LNCaP clone FGC (cell line): ENCODE data around the gene CMTM5.

ENCODE experiments used
- DNase-seq: peaks from one replicate; pipeline ENCODE4 v3.0.0-alpha.2; 2011; ENCODE audit warnings: low read depth
- H3K4me3 ChIP-seq: 2 replicates; pipeline ENCODE4 v1.5.1; 2011; ENCODE audit warnings: mild to moderate bottlenecking, low read depth, low read length, control low read depth
- TF ChIP-seq, protein P1 (sequence below): IDR thresholded peaks from 2 replicates; pipeline ENCODE4 v1.5.1; 2012; ENCODE audit warnings: mild to moderate bottlenecking; ENCODE audit not compliant: control insufficient read depth, insufficient read depth; ENCODE audit errors: extremely low read depth

Gene CMTM5

DNA sequence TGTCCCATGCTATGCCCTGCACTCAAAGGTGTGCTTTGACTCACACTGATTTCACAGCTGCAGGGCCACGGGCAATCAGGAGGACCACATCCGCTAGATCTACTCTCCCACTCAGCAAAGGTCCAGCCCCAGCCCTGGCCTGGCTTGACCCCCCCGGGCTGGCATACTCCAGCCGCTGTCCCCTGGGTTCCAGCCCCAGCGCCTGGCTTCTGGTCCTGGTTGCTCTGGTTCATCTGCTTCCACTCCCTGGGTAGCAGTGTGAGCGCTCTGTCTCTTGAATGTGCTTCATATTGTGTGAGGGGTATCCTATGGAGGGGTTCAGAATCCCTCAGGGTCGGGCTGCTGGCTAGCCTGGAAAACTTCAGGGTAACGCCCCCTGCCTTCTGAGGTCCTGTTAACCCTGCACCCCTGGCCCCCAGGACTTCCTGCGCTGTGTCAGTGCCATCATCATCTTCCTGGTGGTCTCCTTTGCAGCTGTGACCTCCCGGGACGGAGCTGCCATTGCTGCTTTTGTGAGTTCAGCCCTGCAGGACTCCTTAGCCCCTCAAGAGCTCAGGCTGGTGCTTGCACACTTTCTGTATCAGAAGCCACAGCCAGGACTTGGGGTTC is 1.9 kb downstream of the CMTM5 start:
- H3K4me3 ChIP-seq, result no peak overlapping the region
- DNase-seq, result no peak
- TF ChIP-seq, protein P1, sequence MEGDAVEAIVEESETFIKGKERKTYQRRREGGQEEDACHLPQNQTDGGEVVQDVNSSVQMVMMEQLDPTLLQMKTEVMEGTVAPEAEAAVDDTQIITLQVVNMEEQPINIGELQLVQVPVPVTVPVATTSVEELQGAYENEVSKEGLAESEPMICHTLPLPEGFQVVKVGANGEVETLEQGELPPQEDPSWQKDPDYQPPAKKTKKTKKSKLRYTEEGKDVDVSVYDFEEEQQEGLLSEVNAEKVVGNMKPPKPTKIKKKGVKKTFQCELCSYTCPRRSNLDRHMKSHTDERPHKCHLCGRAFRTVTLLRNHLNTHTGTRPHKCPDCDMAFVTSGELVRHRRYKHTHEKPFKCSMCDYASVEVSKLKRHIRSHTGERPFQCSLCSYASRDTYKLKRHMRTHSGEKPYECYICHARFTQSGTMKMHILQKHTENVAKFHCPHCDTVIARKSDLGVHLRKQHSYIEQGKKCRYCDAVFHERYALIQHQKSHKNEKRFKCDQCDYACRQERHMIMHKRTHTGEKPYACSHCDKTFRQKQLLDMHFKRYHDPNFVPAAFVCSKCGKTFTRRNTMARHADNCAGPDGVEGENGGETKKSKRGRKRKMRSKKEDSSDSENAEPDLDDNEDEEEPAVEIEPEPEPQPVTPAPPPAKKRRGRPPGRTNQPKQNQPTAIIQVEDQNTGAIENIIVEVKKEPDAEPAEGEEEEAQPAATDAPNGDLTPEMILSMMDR, result no peak

GRCh38 chr14:23379366-23380196 is 2.7 kb downstream of the CMTM5 start:
- H3K4me3 ChIP-seq, result no peak overlapping the region
- TF ChIP-seq, protein P1, result peak; percentile 98
- DNase-seq, result peak; percentile 63

GRCh38 chr14:23380197-23380914 is 3.5 kb downstream of the CMTM5 start:
- no peak overlapping the region for H3K4me3 ChIP-seq
- no peak for DNase-seq
- TF ChIP-seq, protein P1, result no peak

DNA sequence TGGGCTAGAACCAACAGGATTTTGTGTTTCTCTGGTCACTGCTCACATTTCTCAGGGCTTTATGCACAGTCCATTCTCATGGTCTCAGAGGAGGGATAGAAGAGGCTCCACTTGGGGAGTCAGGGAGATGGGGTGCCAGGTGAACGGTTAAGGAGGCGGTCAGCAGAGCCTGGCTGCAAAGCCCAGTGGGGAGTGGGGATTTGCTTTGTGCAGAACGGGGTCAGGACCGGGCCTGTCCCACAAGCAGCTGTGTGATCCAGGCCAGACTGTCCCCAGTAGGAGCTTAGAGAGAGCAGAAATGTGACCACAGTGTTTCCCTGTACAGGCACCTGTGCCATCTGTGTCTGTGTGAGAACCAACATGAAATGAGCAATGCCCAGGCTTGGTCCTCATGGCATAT is 4.1 kb downstream of the CMTM5 start:
- DNase-seq, result no peak
- TF ChIP-seq, protein P1, result no peak
- H3K4me3 ChIP-seq, result no peak overlapping the region

DNA sequence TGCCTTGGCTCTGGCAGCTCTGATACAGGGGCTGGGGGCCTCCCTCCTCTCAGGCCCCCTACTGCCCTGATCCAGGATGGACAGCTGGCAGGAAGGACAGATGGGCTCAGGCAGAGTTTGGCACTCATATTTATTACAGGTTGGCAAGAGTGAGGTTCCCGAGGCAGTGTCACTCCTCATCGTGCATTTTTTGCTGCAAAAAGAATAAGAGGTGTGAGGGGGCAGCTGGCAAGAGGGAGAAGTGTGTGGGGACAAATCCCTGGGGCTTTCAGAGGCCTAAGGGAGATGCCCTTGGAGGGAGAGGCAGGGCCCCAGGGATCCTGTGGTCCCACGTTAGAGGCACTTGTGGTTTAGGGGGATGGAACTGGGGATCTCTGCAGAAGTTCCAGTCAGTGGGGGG is 5.0 kb downstream of the CMTM5 start:
- no peak for DNase-seq
- H3K4me3 ChIP-seq, result no peak overlapping the region
- TF ChIP-seq, protein P1, result no peak

DNA sequence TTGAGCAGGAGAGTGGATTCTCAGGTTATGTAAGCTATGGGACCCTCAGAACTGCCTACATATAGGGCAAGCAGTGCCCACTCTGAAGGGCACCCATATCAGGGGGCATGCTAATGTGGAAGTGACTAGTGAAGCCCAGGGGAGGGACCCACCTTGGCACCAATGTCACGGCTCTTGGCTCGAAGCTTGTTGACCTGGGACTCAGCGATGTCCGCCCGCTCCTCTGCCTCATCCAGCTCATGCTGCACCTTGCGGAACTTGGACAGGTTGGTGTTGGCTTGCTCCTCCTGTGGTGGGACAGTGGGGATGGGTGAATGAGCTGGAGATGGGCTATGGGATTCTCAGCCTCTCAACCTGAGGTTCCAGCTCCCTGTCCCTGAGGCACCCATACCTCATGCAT is 5.4 kb downstream of the CMTM5 start:
- DNase-seq, result no peak
- H3K4me3 ChIP-seq, result no peak overlapping the region
- TF ChIP-seq, protein P1, result no peak
